HUES64 (cell line): ENCODE data around the gene DISP1.

Experiments used
- H3K27ac ChIP-seq: 2 replicates; pipeline ENCODE4 v1.7.0; 2013; ENCODE audit warnings: low read depth, low read length, inconsistent platforms
- H3K27me3 ChIP-seq: 2 replicates; pipeline ENCODE4 v1.6.1; 2013; ENCODE audit warnings: mild to moderate bottlenecking, low read length; ENCODE audit not compliant: insufficient read depth
- H3K36me3 ChIP-seq: 2 replicates; pipeline ENCODE4 v1.6.1; 2013; ENCODE audit warnings: mild to moderate bottlenecking, low read length; ENCODE audit not compliant: insufficient read depth
- H3K4me1 ChIP-seq: 2 replicates; pipeline ENCODE4 v1.6.1; 2013; ENCODE audit warnings: mild to moderate bottlenecking, low read length, moderate library complexity; ENCODE audit not compliant: insufficient read depth
- H3K4me3 ChIP-seq: 2 replicates; pipeline ENCODE4 v1.5.1; 2013; ENCODE audit warnings: mild to moderate bottlenecking, low read length, moderate library complexity
- H3K9ac ChIP-seq: 2 replicates; pipeline ENCODE4 v1.6.1; 2013; ENCODE audit warnings: mild to moderate bottlenecking, low read depth, low read length
- H3K9me3 ChIP-seq: 2 replicates; pipeline ENCODE4 v1.6.1; 2013; ENCODE audit warnings: low read depth, low read length; ENCODE audit not compliant: insufficient read depth
- WGBS: fragments of 150-250, 120-280 bp; methylation state at CpG from one replicate; pipeline ENCODE4 v1.1.7; 2013; ENCODE audit warnings: missing lambda C conversion rate; 5-methylcytosine and 5-hydroxymethylcytosine counted together

The DISP1 gene

DNA sequence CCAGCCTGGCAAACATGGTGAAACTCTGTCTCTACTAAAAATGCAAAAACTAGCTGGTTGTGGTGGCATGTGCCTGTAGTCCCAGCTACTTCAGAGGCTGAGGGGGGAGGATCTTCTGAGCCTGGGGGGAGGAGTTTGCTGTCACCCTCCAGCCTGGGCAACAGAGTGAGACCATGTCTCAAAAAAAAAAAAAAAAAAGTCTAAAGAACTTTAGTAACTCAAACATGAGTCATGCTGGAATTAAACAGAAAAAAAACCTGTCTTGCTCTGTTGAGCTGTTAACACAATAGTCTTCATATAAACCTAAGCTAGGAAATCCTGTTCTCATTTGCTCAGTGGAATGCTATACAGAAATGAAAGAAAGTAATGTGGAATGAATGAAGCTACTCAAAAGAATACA, 16.7 kb upstream of the DISP1 start:
- Histone ChIP-seq H3K36me3 (no peaks in the 10 kb centered on the region), H3K27ac (no peak overlapping the region), H3K27me3 (no peaks in the 10 kb centered on the region), H3K4me1 (no peaks in the 10 kb centered on the region), H3K4me3 (no peak overlapping the region), H3K9ac (no peak overlapping the region), H3K9me3 (no peaks in the 10 kb centered on the region)

DNA sequence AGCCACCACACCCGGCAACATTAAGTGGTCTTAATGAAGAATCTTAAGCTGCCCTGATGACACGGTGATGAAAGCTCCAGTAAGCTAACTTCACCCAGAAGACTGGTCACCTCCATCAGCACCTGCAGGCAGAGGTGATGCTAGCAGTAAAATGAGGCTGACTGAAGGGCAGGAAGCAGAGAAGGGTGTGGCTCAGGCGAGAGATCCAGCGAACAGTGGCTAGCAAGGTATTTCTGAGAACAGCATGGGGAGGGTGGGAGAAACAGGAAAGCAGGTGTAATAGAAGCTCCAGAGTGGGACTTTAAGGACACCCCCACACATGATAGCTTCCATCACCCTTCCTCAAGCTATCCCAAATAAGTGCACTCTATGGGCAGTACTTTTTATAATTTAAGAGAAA, 15.9 kb upstream of the DISP1 start:
- Histone ChIP-seq H3K4me1 (no peaks in the 10 kb centered on the region), H3K9ac (no peak overlapping the region), H3K27ac (no peak overlapping the region), H3K36me3 (no peaks in the 10 kb centered on the region), H3K4me3 (no peak overlapping the region), H3K27me3 (no peaks in the 10 kb centered on the region), H3K9me3 (no peaks in the 10 kb centered on the region)
- WGBS, result 90% methylated on average over 4 of the region's 4 CpGs

DNA sequence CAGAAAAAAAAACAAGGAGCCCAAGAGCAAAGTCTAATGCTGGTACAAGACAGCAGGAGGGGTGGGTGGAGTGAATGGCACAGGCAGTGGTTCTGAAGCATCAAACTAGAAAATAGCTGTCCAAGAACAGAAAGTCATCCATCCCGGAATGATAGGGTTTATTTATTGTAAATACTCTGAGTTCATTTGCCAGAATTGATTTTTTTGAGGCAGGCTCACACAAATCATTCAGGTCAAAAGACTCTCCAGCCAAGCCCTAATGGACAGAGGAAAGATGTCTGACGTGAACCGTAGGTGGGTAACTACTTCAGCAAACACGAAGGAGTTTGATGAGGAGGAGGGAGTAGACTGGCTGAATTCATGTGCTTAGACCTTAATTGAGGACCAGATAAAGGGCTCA, 13.8 kb upstream of the DISP1 start:
- Histone ChIP-seq H3K9ac (no peak overlapping the region), H3K4me1 (no peaks in the 10 kb centered on the region), H3K36me3 (no peaks in the 10 kb centered on the region), H3K4me3 (no peak overlapping the region), H3K9me3 (no peaks in the 10 kb centered on the region), H3K27ac (no peak overlapping the region), H3K27me3 (no peaks in the 10 kb centered on the region)
- 90% methylated on average over 4 of the region's 4 CpGs for WGBS

DNA sequence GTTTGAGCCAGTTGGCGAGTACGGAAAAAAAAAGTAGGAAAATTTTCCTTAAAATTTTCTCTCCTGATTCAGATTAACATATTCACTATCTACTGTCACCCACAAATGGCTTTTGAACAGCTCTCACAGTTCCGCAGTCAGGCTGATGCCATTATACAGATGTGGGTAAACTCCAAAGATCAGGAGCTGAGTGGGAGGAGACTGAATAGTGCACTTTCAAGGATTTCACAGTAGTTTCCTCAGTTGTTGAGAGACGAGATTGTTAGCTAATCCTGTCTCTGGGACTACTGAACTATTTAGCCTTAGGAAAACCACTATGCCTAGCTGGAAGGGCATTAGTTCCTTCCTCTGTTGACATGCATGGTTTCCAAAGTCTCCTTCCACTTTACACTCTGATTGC, 3.2 kb upstream of the DISP1 start:
- Histone ChIP-seq H3K4me3 (no peak overlapping the region), H3K4me1 (peaks cover 16% of the 10 kb centered on the region; the same call in 1 of the 2 replicates), H3K36me3 (no peaks in the 10 kb centered on the region), H3K27ac (no peak overlapping the region), H3K9ac (no peak overlapping the region), H3K9me3 (no peaks in the 10 kb centered on the region), H3K27me3 (no peaks in the 10 kb centered on the region)
- 91% methylated on average over 4 of the region's 4 CpGs for WGBS

DNA sequence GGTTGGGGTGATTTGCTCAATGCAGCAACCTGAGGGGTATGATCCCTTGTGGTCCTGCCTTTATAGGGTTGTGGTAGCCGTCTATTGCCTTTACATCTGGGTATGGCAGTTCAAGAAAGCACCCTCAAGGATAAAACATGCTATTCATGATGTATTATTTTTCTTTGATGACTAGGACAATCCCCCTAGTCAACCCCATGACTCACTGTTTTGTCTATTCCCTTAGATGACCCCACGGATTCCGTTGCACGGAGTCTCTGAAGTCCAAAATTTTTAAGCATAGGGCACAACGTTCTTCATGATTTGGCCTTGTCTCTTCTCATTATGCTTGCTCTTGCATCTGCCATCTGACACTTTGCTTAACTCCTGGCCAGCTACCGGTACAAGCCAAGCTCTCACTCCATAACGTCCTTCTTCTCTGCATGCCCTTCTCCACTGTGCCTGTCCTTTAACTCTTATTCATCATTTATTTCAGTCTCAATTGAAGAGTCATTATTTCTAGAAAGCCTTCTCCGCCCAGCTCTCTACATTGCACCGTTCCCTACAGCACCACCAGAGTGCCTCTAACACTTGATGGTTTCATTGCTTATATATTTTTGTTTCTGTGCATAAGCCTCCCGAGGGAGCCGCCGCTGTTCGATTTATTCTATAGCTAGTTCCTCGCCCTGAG, 838 bp upstream of the DISP1 start:
- H3K27ac ChIP-seq, result no peak overlapping the region

DNA sequence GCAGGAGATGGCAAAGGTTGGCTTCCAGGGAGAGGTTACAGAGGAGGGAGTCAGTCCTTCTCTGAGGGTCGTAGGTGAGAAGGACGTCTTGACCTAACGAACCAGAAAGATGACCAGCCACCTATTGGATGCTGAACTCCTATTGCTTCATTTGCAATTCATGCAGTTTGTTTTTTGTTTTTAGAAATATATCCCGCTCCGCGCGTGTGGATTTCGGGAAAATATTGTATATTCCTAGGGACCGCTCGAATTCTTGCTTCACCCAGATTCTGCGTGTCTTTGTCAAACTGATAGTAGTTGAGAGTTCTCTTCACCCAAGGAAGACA, 564 bp downstream of the DISP1 start:
- H3K36me3 ChIP-seq, result no peaks in the 10 kb centered on the region
- H3K4me3 ChIP-seq, result peak overlapping the region; percentile 92
- H3K9me3 ChIP-seq, result no peaks in the 10 kb centered on the region
- H3K27ac ChIP-seq, result no peak overlapping the region
- peak overlapping the region; percentile 82 for H3K9ac ChIP-seq
- 3% methylated on average over 11 of the region's 11 CpGs for WGBS
- H3K27me3 ChIP-seq, result no peaks in the 10 kb centered on the region
- H3K4me1 ChIP-seq, result peaks cover 30% of the 10 kb centered on the region; the same call in 1 of the 2 replicates

More for the DNA sequence above, 838 bp upstream of the DISP1 start:
- H3K9ac ChIP-seq, result 0 out of 2 replicates have a peak overlapping the region, but pooled peaks have one; percentile 36
- no peaks in the 10 kb centered on the region for H3K9me3 ChIP-seq
- no peaks in the 10 kb centered on the region for H3K36me3 ChIP-seq
- H3K27me3 ChIP-seq, result no peaks in the 10 kb centered on the region
- peaks cover 30% of the 10 kb centered on the region; the same call in 1 of the 2 replicates for H3K4me1 ChIP-seq
- H3K4me3 ChIP-seq, result peak overlapping the region; percentile 92
- WGBS, result 79% methylated on average over 14 of the region's 14 CpGs

DNA sequence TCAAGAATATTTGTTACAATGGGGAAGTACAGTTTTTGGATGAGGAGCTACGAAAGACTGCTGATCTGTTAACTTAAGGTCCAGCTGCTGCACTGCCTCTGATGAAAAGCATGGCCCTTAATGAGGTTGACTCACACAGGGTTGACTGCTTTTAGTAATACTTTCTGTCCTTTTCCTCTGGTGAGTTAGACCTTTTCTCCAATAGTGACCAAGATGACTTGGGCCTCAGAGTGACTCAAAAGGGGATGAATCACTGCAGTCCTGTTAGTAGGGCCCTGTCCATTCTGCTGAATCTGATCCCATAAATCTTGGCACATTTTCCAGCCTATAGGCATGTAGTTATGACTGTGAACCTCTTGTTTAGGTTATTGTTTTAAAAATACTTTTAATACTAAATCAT, 2.7 kb downstream of the DISP1 start:
- Histone ChIP-seq H3K9me3 (no peaks in the 10 kb centered on the region), H3K27ac (no peak overlapping the region), H3K36me3 (no peaks in the 10 kb centered on the region), H3K4me3 (no peak overlapping the region), H3K4me1 (peaks cover 30% of the 10 kb centered on the region; the same call in 1 of the 2 replicates), H3K9ac (no peak overlapping the region), H3K27me3 (no peaks in the 10 kb centered on the region)
- WGBS, result 79% methylated on average over 1 of the region's 1 CpG

DNA sequence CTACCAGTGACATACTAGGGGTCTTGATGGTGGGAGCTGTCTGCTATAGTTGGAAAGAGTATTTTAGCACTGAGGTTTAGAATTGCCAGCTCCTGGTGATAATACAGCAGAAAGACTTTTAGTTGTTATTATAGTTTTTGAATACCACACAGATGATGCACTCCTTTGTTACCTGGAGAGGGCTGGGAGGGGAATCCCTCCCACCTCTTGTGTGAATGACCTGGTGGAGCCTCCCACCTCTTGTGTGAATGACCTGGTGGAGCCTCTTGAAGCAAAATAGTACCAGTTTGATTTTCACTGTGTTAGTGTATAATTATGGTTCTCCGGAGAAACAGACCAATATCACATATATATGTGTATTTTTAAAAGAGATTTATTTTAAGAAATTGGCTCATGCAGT, 3.3 kb downstream of the DISP1 start:
- no peak overlapping the region for H3K4me3 ChIP-seq
- WGBS, result no CpG with 5 or more reads among the region's 1 CpG

DNA sequence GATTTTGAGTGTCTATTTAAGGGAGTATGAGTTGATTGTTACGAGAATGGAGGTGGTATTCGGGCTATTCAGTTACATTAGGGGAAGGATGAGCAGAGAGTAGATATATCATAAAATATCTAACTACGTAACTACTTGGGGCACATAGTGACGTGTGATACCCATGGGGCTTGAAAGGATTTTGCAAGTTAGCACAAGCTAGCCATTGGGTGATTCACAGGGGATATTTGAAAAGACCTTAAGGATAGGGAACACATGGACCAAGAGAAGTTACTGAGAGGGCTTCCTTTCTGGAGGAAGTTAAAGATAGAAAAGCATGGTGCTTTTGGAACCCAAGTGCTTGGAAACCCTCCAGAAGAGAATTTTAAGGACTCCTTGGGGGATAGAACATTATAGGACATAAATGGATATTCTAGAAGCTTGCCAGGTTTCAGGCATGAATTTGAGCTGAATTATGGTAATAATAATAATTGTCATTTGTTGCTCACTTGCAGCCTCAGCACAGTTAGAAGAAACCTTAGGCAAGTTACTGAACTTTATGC, 5.4 kb downstream of the DISP1 start:
- no peaks in the 10 kb centered on the region for H3K27me3 ChIP-seq
- H3K27ac ChIP-seq, result no peak overlapping the region
- 88% methylated on average over 4 of the region's 4 CpGs for WGBS
- H3K4me1 ChIP-seq, result peaks cover 42% of the 10 kb centered on the region
- H3K36me3 ChIP-seq, result no peaks in the 10 kb centered on the region
- H3K4me3 ChIP-seq, result no peak overlapping the region
- H3K9ac ChIP-seq, result no peak overlapping the region
- no peaks in the 10 kb centered on the region for H3K9me3 ChIP-seq

More for the DNA sequence above, 3.3 kb downstream of the DISP1 start:
- Histone ChIP-seq H3K27me3 (no peaks in the 10 kb centered on the region), H3K9ac (no peak overlapping the region), H3K9me3 (no peaks in the 10 kb centered on the region), H3K36me3 (no peaks in the 10 kb centered on the region), H3K4me1 (peaks cover 30% of the 10 kb centered on the region; the same call in 1 of the 2 replicates), H3K27ac (no peak overlapping the region)

DNA sequence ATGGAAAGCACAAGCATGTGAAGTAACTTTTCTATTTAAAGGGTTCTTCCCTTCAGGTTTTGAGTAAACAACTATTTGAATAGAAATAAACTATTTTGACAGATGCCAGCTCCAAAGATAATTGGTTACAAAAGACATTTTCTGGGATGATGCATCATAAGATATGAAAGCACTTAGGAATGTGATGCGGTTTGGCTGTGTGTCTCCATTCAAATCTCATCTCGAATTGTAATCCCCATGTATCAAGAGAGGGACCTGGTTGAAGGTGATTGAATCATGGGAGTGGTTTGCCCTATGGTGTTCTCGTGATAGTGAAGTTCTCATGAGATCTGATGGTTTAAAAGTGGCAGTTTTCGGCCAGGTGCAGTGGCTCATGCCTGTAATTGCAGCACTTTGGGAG, 6.4 kb downstream of the DISP1 start:
- WGBS, result 95% methylated on average over 4 of the region's 4 CpGs
- Histone ChIP-seq H3K4me1 (peaks cover 35% of the 10 kb centered on the region), H3K27ac (no peak overlapping the region)

DNA sequence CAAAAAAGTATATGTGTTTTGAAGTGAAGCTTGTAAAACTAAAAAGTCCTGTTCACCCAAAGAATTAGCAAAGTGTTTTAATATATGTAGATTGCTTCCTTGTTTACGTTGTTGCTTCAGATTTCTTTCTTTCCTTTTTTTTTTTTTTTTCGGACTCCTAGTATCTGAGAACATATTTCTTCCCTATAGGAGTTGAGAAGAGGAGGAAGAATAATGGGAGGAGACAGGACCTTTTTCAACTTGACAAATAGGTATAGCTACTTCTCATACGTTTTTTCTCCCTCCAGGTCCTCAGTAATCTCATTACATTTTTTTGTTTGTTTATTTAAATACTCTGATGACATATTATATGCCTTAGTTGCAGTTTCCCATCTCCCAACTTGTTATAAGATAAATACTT, 8.9 kb downstream of the DISP1 start:
- no peaks in the 10 kb centered on the region for H3K27me3 ChIP-seq
- peaks cover 23% of the 10 kb centered on the region for H3K4me1 ChIP-seq
- no peaks in the 10 kb centered on the region for H3K9me3 ChIP-seq
- no peak overlapping the region for H3K9ac ChIP-seq
- no peak overlapping the region for H3K27ac ChIP-seq
- no peak overlapping the region for H3K4me3 ChIP-seq
- whole genome bisulfite sequencing, result no CpG with 5 or more reads among the region's 3 CpGs
- H3K36me3 ChIP-seq, result no peaks in the 10 kb centered on the region

More for the DNA sequence above, 6.4 kb downstream of the DISP1 start:
- no peak overlapping the region for H3K9ac ChIP-seq
- no peak overlapping the region for H3K4me3 ChIP-seq
- no peaks in the 10 kb centered on the region for H3K9me3 ChIP-seq
- no peaks in the 10 kb centered on the region for H3K27me3 ChIP-seq
- no peaks in the 10 kb centered on the region for H3K36me3 ChIP-seq

DNA sequence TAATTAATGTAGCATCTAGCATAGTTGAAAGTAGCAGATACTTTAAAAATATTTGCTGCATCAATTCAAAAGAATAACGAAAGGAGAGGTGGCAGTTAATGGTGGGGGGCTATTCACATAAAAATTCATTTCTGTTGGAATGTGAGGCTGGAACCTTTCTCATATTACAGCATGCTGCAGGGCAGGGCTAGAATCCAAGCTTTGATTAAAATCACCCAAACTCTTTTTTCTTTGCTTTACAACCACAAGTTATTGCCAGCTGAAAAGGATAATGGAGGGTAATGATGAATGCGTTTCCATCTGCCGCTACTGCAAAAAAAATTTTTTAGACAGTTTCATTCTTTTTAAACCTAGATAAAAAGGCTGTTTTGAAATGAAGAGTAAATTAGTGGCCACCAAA, 9.8 kb downstream of the DISP1 start:
- no peaks in the 10 kb centered on the region for H3K36me3 ChIP-seq
- H3K4me1 ChIP-seq, result peaks cover 28% of the 10 kb centered on the region
- no peaks in the 10 kb centered on the region for H3K27me3 ChIP-seq
- no peak overlapping the region for H3K4me3 ChIP-seq
- peak overlapping the region; percentile 19; the same call in 1 of the 2 replicates for H3K27ac ChIP-seq
- H3K9ac ChIP-seq, result no peak overlapping the region
- WGBS, result 69% methylated on average over 3 of the region's 3 CpGs
- H3K9me3 ChIP-seq, result no peaks in the 10 kb centered on the region
